Mononuclear cell (primary cell): ENCODE results near the gene MPZL3. TPM values are rescaled to one million over a fixed set of nuclear protein-coding genes. Genes with fewer than 3 reads are reported as not detected.
"Not testable (repeated sequence)": the region's sequence is repeated elsewhere in the genome, so short reads cannot be mapped to it uniquely, and the experiment has no call there.

Experiments
- H3K27me3 ChIP-seq: 2 replicates; pipeline ENCODE4 v1.6.0; 2011; ENCODE audit warnings: low read length, control low read depth; ENCODE audit not compliant: insufficient read depth
- H3K4me1 ChIP-seq: 2 replicates; pipeline ENCODE4 v1.5.1; 2011; ENCODE audit warnings: mild to moderate bottlenecking, low read length, control low read depth; ENCODE audit not compliant: insufficient read depth
- H3K4me3 ChIP-seq: 2 replicates; pipeline ENCODE4 v1.5.1; 2011; ENCODE audit warnings: mild to moderate bottlenecking, low read length, moderate library complexity
- H3K9me3 ChIP-seq: 2 replicates; pipeline ENCODE4 v1.5.1; 2011; ENCODE audit warnings: low read depth, mild to moderate bottlenecking, control low read depth, low read length
- total RNA-seq: library from RNA; depleted of rRNA; stranded (reverse); fragments of >200 nt; gene quantifications from one replicate; pipeline ENCODE4 v1.2.3, GENCODE V29; 2012

Gene MPZL3
- total RNA-seq, 1 donor: 16.7 TPM

GRCh38 chr11:118200901-118201680, 51.1 kb downstream of the MPZL3 start:
- Histone ChIP-seq H3K4me1 (peaks cover 70% of the 10 kb centered on the region), H3K4me3 (no peak overlapping the region), H3K9me3 (no peaks in the 10 kb centered on the region), H3K27me3 (no peaks in the 10 kb centered on the region)

GRCh38 chr11:118200497-118200896, 51.7 kb downstream of the MPZL3 start:
- no peaks in the 10 kb centered on the region for H3K27me3 ChIP-seq
- H3K9me3 ChIP-seq: no peaks in the 10 kb centered on the region
- peaks cover 64% of the 10 kb centered on the region for H3K4me1 ChIP-seq
- H3K4me3 ChIP-seq: no peak overlapping the region

GRCh38 chr11:118199135-118199534, 53.0 kb downstream of the MPZL3 start:
- no peaks in the 10 kb centered on the region for H3K27me3 ChIP-seq
- H3K4me3 ChIP-seq: no peak overlapping the region
- H3K4me1 ChIP-seq: peaks cover 51% of the 10 kb centered on the region
- H3K9me3 ChIP-seq: no peaks in the 10 kb centered on the region

GRCh38 chr11:118198370-118198769, 53.8 kb downstream of the MPZL3 start:
- Histone ChIP-seq H3K4me1 (peaks cover 44% of the 10 kb centered on the region), H3K9me3 (no peaks in the 10 kb centered on the region), H3K4me3 (no peak overlapping the region), H3K27me3 (no peaks in the 10 kb centered on the region)

- no peaks in the 10 kb centered on the region for H3K9me3 ChIP-seq
- no peaks in the 10 kb centered on the region for H3K27me3 ChIP-seq
- no peak overlapping the region for H3K4me3 ChIP-seq
- peaks cover 12% of the 10 kb centered on the region for H3K4me1 ChIP-seq
Observed at GRCh38 chr11:118194835-118195627, 57.1 kb downstream of the MPZL3 start.

- Histone ChIP-seq H3K27me3 (no peaks in the 10 kb centered on the region), H3K9me3 (no peaks in the 10 kb centered on the region), H3K4me3 (no peak overlapping the region), H3K4me1 (peaks cover 8% of the 10 kb centered on the region)
Observed at GRCh38 chr11:118193910-118194566, 58.1 kb downstream of the MPZL3 start.

GRCh38 chr11:118192817-118193216, 59.3 kb downstream of the MPZL3 start:
- H3K27me3 ChIP-seq, H3K4me3 ChIP-seq, H3K4me1 ChIP-seq, H3K9me3 ChIP-seq: not testable (repeated sequence)

GRCh38 chr11:118190942-118191506, 61.1 kb downstream of the MPZL3 start:
- not testable (repeated sequence) for H3K27me3 ChIP-seq, H3K4me3 ChIP-seq, H3K9me3 ChIP-seq
- H3K4me1 ChIP-seq: peaks cover 21% of the 10 kb centered on the region

GRCh38 chr11:118186346-118187107, 65.6 kb downstream of the MPZL3 start:
- Histone ChIP-seq H3K9me3 (no peaks in the 10 kb centered on the region), H3K4me1 (peaks cover 52% of the 10 kb centered on the region), H3K4me3 (no peak overlapping the region), H3K27me3 (no peaks in the 10 kb centered on the region)

- H3K4me3 ChIP-seq: no peak overlapping the region
- H3K27me3 ChIP-seq: no peaks in the 10 kb centered on the region
- H3K4me1 ChIP-seq: peaks cover 65% of the 10 kb centered on the region
- H3K9me3 ChIP-seq: no peaks in the 10 kb centered on the region
Observed at GRCh38 chr11:118184784-118185579, 67.2 kb downstream of the MPZL3 start.

- H3K9me3 ChIP-seq, H3K4me3 ChIP-seq, H3K27me3 ChIP-seq: not testable (repeated sequence)
- H3K4me1 ChIP-seq: peaks cover 66% of the 10 kb centered on the region
Observed at GRCh38 chr11:118183691-118184090, 68.5 kb downstream of the MPZL3 start.

GRCh38 chr11:118180300-118180703, 71.9 kb downstream of the MPZL3 start:
- no peaks in the 10 kb centered on the region for H3K9me3 ChIP-seq
- H3K4me1 ChIP-seq: peaks cover 40% of the 10 kb centered on the region
- H3K4me3 ChIP-seq: no peak overlapping the region
- no peaks in the 10 kb centered on the region for H3K27me3 ChIP-seq

- H3K27me3 ChIP-seq: no peaks in the 10 kb centered on the region
- no peaks in the 10 kb centered on the region for H3K9me3 ChIP-seq
- peaks cover 27% of the 10 kb centered on the region for H3K4me1 ChIP-seq
- no peak overlapping the region for H3K4me3 ChIP-seq
Observed at GRCh38 chr11:118176778-118177134, 75.4 kb downstream of the MPZL3 start.
